Lung (tissue), 12 donors: ENCODE data around the gene ZNF107. TPM values are rescaled to one million over a fixed set of nuclear protein-coding genes. Genes with fewer than 3 reads are reported as not detected.
"Not testable (repeated sequence)": the region's sequence is repeated elsewhere in the genome, so short reads cannot be mapped to it uniquely, and the experiment has no call there.

ENCODE experiments used
- ATAC-seq: fragments of 200-7000 bp; cut with Tn5 transposase; one replicate; pipeline ENCODE4 v1.9.1; 2020; ENCODE audit warnings: moderate number of reproducible peaks; ENCODE audit not compliant: insufficient read depth, low FRiP score
- DNase-seq, 3 donors: peaks; one replicate each; pipeline ENCODE4 v3.0.0-alpha.2; 2013 to 2017
- H3K27ac ChIP-seq, 2 donors: one replicate each; pipeline ENCODE4 v1.5.1; 2013; ENCODE audit warnings: mild to moderate bottlenecking in 2 of 2, moderate library complexity in 2 of 2, control low read depth in 1 of 2, inconsistent platforms in 1 of 2, low read depth in 1 of 2, low read length in 1 of 2
- H3K27me3 ChIP-seq, 3 donors: one replicate each; pipeline ENCODE4 v1.5.1; 2013; ENCODE audit warnings: low read length in 2 of 3; ENCODE audit not compliant: control insufficient read depth in 3 of 3, insufficient read depth in 3 of 3
- H3K36me3 ChIP-seq, 4 donors: one replicate each; pipeline ENCODE4 v1.5.1; 2013; ENCODE audit warnings: low read length in 4 of 4, mild to moderate bottlenecking in 1 of 4, moderate library complexity in 1 of 4; ENCODE audit not compliant: control insufficient read depth in 4 of 4, insufficient read depth in 4 of 4
- H3K4me1 ChIP-seq, 5 donors: one replicate each; pipeline ENCODE4 v1.5.1; 2013; ENCODE audit warnings: low read length in 5 of 5, mild to moderate bottlenecking in 2 of 5, moderate library complexity in 1 of 5; ENCODE audit not compliant: control insufficient read depth in 5 of 5, insufficient read depth in 5 of 5
- H3K4me3 ChIP-seq: one replicate; pipeline ENCODE4 v1.5.1; 2013; ENCODE audit warnings: mild to moderate bottlenecking, control low read depth, moderate library complexity
- H3K9ac ChIP-seq, 2 donors: one replicate each; pipeline ENCODE4 v1.5.1; 2013; ENCODE audit warnings: low read length in 2 of 2, control low read depth in 1 of 2; ENCODE audit not compliant: insufficient read depth in 1 of 2
- H3K9me3 ChIP-seq, 4 donors: one replicate each; pipeline ENCODE4 v1.5.1; 2013; ENCODE audit warnings: low read length in 3 of 4, mild to moderate bottlenecking in 1 of 4, moderate library complexity in 1 of 4; ENCODE audit not compliant: control insufficient read depth in 4 of 4, insufficient read depth in 3 of 4
- WGBS, 2 donors: extraction: QIAGEN DNeasy Blood & Tissue Kit; methylation state at CpG; one replicate each; pipeline ENCODE4 v1.1.7; 2013; 5-methylcytosine and 5-hydroxymethylcytosine counted together
- polyA plus RNA-seq, 2 donors: library from polyadenylated mRNA; stranded (reverse); fragments of 200-250 nt; gene quantifications; one replicate each; pipeline ENCODE4 v1.2.1, GENCODE V29; 2013
- total RNA-seq, 2 donors: library from RNA; depleted of rRNA in 1 of 2; stranded (reverse); fragments of >200 nt in 1 of 2; gene quantifications; one replicate each; pipeline ENCODE4 v1.2.1, GENCODE V29; 2014 to 2021
- TF ChIP-seq, protein P1 (sequence below): IDR thresholded peaks from 2 replicates; pipeline ENCODE4 v1.5.1; 2012; ENCODE audit warnings: mild to moderate bottlenecking; ENCODE audit errors: control extremely low read depth, extremely low read depth
- donor health status: control.
- donor health status: control.
- donor health status: Bipolar disorder and iron deficiency.
- donor health status: healthy.
- donor health status: DM: yes; HTN: yes; CAD: no.

ZNF107 gene
- total and polyA plus RNA-seq, 4 donors: 1.3 to 9.0 (median 3.1) TPM

DNA sequence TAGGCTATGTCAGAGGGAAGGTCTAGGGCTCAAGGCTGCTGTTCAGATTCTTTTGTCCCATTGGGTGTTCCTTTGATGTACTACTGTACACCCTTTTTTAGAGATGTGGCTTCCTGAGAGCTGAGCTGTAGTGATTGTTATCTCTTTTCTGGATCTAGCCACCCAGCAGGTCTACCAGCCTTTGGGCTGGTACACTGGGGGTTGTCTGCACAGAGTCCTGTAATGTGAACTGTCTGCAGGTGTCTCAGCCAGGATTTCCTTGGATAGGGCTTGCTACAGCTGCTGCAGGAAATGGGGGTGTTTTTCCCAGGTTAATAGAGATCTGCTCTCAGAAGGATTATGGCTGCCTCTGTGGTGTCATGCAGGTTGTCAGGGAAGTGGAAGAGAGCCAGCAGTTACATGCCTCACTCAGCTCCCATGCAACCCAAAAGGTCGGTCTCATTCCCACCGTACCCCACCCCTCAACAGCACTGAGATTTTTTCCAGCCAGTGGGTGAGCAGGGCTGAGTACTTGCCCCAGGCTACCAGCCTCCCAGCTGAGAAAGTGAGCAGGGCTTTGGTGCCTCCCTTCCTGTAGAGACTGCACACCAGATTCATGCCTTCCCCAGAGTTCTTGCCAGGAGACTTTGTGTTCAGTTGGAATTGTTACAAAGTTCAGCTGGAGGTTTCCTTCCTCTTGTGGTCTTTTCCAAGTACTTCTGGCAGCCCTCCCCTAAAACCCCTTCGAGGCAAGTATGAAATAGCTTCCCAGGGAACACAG lies 63.3 kb downstream of the ZNF107 start:
- TF ChIP-seq, protein P1, sequence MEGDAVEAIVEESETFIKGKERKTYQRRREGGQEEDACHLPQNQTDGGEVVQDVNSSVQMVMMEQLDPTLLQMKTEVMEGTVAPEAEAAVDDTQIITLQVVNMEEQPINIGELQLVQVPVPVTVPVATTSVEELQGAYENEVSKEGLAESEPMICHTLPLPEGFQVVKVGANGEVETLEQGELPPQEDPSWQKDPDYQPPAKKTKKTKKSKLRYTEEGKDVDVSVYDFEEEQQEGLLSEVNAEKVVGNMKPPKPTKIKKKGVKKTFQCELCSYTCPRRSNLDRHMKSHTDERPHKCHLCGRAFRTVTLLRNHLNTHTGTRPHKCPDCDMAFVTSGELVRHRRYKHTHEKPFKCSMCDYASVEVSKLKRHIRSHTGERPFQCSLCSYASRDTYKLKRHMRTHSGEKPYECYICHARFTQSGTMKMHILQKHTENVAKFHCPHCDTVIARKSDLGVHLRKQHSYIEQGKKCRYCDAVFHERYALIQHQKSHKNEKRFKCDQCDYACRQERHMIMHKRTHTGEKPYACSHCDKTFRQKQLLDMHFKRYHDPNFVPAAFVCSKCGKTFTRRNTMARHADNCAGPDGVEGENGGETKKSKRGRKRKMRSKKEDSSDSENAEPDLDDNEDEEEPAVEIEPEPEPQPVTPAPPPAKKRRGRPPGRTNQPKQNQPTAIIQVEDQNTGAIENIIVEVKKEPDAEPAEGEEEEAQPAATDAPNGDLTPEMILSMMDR: no peak
- H3K4me1 ChIP-seq: no peaks in the 10 kb centered on the region

DNA sequence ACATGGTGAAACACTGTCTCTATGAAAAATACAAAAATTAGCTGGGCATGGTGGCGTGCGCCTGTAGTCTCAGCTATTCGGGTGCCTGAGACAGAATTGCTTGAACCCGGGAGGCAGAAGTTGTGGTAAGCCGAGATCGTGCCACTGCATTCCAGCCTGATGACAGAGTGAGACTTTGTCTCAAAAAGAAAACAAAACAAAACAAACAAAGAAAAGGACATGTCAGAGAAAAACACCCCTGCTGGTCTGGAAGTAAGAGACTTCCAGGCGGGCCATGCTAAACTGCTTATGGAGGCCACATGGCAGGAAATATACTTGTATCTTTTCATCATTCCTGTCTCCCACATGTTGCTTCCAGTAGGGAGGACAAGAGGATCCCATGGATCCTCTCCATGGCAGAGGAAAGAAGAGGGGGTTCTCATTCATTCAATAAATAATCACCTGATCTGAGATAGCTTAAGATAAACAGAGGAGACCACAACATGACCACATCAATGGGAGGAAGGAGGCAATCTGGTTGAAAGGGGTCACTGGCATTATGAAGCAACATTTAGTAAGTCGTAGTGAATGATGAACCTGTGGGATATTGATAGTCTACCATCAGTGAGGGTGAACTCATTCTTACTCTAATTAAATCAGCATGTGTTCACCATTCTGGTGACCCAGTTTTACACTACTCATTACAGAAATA lies 67.8 kb downstream of the ZNF107 start:
- Histone ChIP-seq H3K9ac (no peak overlapping the region), H3K4me1 (no peaks in the 10 kb centered on the region), H3K36me3 (no peaks in the 10 kb centered on the region), H3K9me3 (peaks cover 0 to 15% (median 6%) of the 10 kb centered on the region in 4 donors), H3K4me3 (no peak overlapping the region), H3K27ac (no peak overlapping the region), H3K27me3 (no peaks in the 10 kb centered on the region)
- TF ChIP-seq, protein P1: no peak
- ATAC-seq: no peak
- WGBS, 2 donors: 90 to 91% methylated on average over 8 of the region's 8 CpGs
- DNase-seq: no peak

More for the DNA sequence above, 63.3 kb downstream of the ZNF107 start:
- Histone ChIP-seq H3K27me3 (no peaks in the 10 kb centered on the region), H3K4me3 (no peak overlapping the region), H3K36me3 (no peaks in the 10 kb centered on the region), H3K9ac (no peak overlapping the region), H3K27ac (no peak overlapping the region), H3K9me3 (peaks cover 0 to 12% (median 4%) of the 10 kb centered on the region in 4 donors)
- ATAC-seq: no peak
- no peak for DNase-seq
- 76 to 83% methylated on average over 3 of the region's 3 CpGs for WGBS, 2 donors

GRCh38 chr7:64736575-64736974 lies 70.6 kb downstream of the ZNF107 start:
- H3K27ac ChIP-seq: no peak overlapping the region
- no peaks in the 10 kb centered on the region for H3K36me3 ChIP-seq
- 94 to 95% methylated on average over 20 of the region's 20 CpGs for WGBS, 2 donors
- H3K9ac ChIP-seq: no peak overlapping the region
- H3K4me1 ChIP-seq: no peaks in the 10 kb centered on the region
- no peaks in the 10 kb centered on the region for H3K27me3 ChIP-seq
- TF ChIP-seq, protein P1: no peak
- DNase-seq: no peak
- no peak for ATAC-seq
- H3K9me3 ChIP-seq: peaks cover 0 to 14% (median 0%) of the 10 kb centered on the region in 4 donors
- H3K4me3 ChIP-seq: no peak overlapping the region

GRCh38 chr7:64738403-64738802 lies 72.5 kb downstream of the ZNF107 start:
- DNase-seq, H3K4me3 ChIP-seq, H3K4me1 ChIP-seq, H3K27me3 ChIP-seq, H3K27ac ChIP-seq, ATAC-seq, H3K9ac ChIP-seq, H3K36me3 ChIP-seq: not testable (repeated sequence)
- H3K9me3 ChIP-seq: peaks cover 0 to 14% (median 0%) of the 10 kb centered on the region in 4 donors
- 97% methylated on average over 20 of the region's 29 CpGs; no CpG with 5 or more reads in 1 of the 2 donors for WGBS, 2 donors

DNA sequence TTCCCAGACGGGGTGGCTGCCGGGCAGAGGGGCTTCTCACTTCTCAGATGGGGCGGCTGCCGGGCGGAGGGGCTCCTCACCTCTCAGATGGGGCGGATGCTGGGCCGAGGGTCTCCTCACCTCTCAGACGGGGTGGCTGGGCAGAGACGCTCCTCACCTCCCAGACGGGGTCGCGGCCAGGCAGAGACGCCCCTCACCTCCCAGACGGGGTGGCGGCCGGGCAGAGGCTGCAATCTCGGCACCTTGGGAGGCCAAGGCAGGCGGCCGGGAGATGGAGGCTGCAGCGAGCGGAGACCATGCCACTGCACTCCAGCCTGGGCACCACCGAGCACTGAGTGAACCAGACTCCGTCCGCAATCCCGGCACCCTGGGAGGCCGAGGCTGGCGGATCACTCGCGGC lies 73.0 kb downstream of the ZNF107 start:
- WGBS, 2 donors: 92 to 97% methylated on average over 12 to 29 of the region's 29 CpGs
- not testable (repeated sequence) for H3K4me1 ChIP-seq, H3K27me3 ChIP-seq, ATAC-seq, DNase-seq, H3K36me3 ChIP-seq, H3K9ac ChIP-seq, H3K4me3 ChIP-seq, H3K27ac ChIP-seq
- H3K9me3 ChIP-seq: peaks cover 0 to 14% (median 0%) of the 10 kb centered on the region in 4 donors
